Astrocyte of the hippocampus (primary cell): ENCODE data around the gene PWWP2B.

Source experiments
- DNase-seq: peaks from one replicate; pipeline ENCODE4 v3.0.0; 2011; ENCODE audit warnings: low read depth, low spot score

PWWP2B gene

GRCh38 chr10:132407243-132407746 is 10.3 kb downstream of the PWWP2B start:
- no peak for DNase-seq

GRCh38 chr10:132407846-132408278 is 10.9 kb downstream of the PWWP2B start:
- DNase-seq: no peak

GRCh38 chr10:132408367-132408781 is 11.4 kb downstream of the PWWP2B start:
- no peak for DNase-seq

- DNase-seq: no peak
These were observed 12.0 kb downstream of the PWWP2B start for GRCh38 chr10:132408823-132409666.

- DNase-seq: no peak
These were observed 12.6 kb downstream of the PWWP2B start for GRCh38 chr10:132409667-132410028.

GRCh38 chr10:132410056-132410778 is 13.2 kb downstream of the PWWP2B start:
- no peak for DNase-seq

GRCh38 chr10:132410779-132411532 is 14.0 kb downstream of the PWWP2B start:
- no peak for DNase-seq

GRCh38 chr10:132411561-132412253 is 14.7 kb downstream of the PWWP2B start:
- DNase-seq: peak; percentile 53

GRCh38 chr10:132412316-132413192 is 15.6 kb downstream of the PWWP2B start:
- DNase-seq: no peak

- DNase-seq: no peak
These were observed 16.5 kb downstream of the PWWP2B start for GRCh38 chr10:132413226-132414205.

- no peak for DNase-seq
These were observed 17.5 kb downstream of the PWWP2B start for GRCh38 chr10:132414402-132415016.

- no peak for DNase-seq
These were observed 18.3 kb downstream of the PWWP2B start for GRCh38 chr10:132415255-132415654.

GRCh38 chr10:132415956-132416355 is 19.0 kb downstream of the PWWP2B start:
- no peak for DNase-seq

GRCh38 chr10:132416566-132417256 is 19.7 kb downstream of the PWWP2B start:
- no peak for DNase-seq

GRCh38 chr10:132417257-132417910 is 20.4 kb downstream of the PWWP2B start:
- no peak for DNase-seq

- DNase-seq: no peak
These were observed 21.0 kb downstream of the PWWP2B start for GRCh38 chr10:132417957-132418441.
